HG02642 (cell line): ENCODE measurements around the gene EXOC3L1.

ENCODE experiments used
- ATAC-seq: cut with Tn5 transposase; IDR thresholded peaks from one replicate; pipeline ENCODE4 v1.9.1; 2021; ENCODE audit warnings: mild to moderate bottlenecking; ENCODE audit not compliant: unreplicated experiment, poor library complexity

Gene EXOC3L1, protein sequence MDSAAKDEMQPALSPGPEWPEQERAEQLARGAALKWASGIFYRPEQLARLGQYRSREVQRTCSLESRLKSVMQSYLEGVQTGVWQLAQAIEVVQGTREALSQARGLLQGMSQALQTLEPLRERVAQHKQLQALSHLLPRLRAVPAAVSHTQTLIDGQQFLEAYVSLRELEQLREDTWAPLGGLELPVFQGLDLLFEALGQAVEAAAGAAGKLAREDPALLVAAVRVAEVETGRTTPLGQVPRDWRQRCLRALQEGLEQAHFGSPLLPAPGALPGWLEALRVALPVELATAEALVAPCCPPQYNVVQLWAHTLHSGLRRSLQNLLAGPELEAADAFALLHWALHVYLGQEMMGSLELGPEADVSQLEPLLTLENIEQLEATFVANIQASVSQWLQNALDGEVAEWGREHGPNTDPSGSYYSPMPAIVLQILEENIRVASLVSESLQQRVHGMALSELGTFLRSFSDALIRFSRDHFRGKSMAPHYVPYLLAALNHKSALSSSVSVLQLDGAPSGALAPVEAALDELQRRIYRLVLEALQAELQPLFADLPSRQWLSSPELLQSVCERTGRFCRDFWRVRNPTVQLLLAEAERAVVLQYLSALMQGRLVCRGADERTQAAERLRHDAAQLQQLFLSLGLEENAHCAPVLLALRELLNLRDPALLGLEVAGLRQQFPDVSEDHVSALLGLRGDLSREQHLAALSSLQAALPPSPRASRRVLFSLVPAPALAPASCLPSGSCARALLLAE

DNA sequence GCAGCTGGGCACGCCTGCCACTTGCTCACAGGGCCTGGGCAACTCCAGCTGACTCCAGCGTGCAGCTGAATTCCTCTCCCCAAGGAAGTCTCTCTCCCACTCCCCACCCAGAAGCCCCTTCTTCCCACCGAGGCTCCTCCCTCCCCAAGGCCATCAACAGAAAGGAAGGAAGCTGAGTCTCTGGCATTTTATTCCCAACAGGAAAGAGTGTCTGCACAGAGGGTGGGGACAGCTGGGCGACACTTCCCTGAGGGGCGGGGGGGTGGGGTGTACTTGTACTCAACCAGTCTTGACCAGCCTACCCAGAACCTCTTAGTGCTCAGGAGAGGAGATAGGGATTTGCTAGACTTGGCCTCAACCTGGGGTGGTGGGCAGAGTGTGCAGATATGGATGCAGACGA, at the start of gene EXOC3L1:
Gene EXOC3L1 (minus strand): TSS at position 96 of the 400 bp plus-strand sequence. CDS start 460 bp downstream, outside the sequence.
- no peak for ATAC-seq

DNA sequence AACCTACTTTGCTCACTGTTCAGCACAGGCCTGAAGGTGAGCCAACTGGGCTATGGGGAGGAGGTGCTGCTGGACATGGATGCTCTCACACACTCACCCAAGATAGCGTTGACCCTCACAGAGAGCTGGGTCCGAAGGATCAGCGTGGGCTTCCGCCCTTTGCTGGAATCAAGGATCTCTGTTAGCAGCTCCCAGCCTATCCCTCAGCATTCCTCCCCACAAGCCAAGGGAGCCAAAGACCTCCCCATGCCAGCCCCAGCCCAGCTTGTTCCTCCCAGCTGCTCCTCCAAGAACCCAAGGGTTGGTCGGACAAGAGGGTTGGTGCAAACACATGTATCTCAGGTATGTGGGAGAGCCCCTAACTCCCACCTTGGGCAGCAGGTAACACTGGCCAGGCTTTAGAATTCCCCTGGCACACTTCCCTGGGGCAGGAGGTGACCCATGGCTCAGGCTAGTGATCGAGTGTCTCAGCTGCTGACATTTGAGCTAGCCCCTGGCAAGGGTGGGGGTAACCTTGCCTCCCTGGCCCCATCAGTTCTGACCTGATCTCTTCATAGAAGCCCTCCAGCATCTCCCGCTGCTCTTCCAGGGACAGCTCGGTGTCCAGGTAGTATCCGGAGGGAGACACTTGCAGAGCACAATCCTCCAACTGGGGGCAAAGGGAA, 49.0 kb upstream of the EXOC3L1 start:
- ATAC-seq: no peak

DNA sequence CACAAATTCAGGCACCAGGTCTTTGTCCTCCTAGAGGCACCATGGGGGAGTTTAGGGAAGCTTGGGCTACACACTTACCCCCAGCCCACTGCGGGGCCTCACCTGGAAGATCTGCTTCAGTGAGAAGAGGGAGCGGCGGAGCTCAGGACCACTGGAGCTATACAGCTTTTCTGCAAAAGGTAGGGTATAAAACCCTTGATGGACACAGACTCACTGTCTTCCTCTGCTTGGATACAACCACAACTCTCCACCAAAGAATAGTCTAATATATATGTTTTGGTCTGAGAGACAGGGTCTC, 48.3 kb upstream of the EXOC3L1 start:
- no peak for ATAC-seq

DNA sequence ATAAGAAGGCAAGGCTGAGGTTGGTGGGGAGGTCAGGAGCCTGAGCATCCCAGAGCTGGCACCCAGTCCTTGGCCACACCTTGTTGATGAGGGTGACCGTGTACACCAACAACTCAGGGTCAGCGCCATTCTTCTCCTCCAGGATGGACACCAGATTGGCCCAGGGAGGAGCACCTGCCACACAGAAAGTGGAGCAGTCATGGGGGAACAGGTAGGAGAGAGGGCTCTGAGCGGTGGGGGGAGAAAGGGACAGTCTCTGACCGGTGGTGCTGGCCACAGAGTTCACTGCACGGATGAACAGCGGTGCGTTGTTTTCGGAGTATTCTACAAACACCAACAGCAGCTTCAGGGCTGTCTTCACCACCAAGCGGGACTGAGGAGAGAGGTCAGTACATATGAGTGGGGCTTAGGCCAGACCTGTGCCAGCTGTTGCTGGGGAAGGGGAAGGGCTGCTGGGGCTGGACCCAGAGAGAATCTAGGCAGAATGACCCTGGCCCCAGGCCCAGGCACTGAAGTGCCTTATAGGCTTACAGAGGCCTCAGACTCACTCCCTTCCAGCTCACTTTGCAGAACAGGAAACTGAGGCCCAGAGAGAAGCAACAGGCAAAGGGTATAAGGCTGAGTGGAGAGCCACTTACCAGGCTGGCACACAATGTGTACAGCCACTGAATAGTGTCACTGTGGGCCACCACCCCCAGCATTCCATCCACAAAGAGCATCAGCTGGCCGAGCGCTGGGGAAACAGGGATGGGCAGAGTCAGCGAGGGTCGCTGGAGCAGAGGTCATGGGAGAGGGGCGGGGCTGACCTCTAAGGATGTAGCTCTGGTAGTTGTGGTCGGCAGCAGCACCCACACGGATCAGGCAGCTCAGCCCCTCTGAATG, 47.7 kb upstream of the EXOC3L1 start:
- no peak for ATAC-seq

DNA sequence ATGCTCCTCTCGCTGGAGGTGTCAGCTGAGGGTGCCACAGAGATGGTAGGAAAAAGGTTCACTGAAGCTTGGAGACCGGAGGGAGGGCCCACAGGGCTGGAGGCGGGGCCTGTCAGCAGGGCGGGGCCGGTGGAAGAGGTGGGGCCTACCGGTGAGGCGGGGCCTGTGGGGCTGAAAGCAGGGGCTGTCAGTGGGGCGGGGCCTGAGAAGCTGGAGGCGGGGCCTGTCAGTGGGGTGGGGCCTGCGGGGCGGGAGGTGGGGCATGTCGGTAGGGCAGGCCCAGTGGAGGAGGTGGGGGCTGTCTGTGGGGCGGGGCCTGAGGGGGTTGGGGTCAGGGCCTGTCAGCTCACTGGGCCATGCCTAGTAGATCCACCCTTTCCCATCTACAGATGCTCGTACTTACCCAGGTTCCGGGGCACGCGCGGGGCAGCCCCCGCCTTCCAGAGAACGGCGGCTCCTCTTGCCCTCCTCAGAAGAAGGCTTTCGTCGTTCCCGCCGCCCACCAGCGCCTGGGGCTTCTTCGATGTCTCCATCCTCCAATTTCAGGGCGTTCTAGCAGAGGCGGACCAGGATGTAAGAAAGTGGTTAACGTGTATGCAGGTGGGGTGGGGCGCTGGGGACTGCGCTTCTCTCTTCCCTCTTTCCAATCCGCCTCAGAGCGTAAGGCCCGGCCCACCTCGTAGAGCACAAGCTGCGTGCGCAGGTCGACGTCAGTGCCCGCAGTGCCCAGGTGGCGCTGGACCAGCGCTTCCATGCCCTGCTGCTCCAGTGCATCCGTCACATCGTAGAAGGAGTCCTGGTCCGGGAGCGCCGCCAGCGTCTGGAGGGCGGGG, 46.8 kb upstream of the EXOC3L1 start:
- no peak for ATAC-seq

DNA sequence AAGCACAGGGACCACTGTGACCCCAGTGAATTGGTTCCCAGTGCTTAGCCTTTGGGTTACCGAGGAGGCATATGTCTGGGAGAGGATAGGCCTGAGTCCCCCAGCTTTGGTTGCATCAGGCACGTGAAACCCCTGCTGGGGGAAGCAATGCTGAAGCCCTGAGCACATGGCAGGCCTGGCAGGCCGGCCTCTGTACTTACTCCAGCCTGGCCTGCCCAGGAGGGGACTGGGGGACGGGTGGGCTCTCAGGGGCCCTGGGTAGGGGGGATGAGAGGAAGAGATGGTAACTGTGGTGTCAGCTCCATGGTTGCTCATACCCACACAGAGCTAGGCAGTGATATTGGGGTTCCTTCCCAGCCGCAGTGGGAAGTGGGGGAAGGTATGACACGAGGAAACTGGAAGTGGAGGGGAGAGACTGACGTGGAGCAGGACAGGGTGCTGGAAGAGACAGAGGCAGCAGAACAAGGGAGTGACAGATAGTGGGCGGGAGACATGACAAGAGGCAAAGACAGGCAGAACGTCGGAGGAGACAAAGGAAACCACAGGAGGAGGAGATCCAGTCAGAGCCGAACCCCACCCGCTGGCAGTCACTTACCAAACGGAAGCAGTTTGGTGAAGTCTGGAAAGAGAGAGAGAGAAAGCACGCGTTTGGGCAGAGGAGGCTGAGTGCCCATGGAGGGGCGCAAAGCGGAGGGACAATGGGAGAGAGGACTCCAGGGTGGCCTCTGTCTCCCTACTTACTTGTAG, 46.1 kb upstream of the EXOC3L1 start:
- ATAC-seq: no peak

DNA sequence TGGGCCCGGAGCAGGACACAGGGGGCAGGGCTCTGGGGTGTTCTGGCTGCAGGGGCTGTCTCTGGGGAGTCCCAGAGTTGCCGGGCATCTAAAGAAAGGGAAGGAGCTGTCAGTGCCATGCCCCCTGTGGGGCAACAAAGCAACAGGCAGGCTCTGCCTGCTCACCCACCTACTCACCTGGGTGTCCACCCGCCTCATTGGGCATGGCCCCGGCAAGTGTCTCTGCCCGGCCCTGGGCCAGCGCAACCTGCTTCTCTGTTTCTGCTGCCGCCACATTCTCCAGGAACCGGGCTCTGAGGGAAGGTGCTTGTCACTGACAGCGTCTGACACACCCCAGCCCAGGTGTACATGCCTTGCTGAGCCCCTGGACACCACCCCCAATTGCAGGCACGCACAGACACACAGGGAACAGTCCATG, 44.3 kb upstream of the EXOC3L1 start:
- no peak for ATAC-seq

DNA sequence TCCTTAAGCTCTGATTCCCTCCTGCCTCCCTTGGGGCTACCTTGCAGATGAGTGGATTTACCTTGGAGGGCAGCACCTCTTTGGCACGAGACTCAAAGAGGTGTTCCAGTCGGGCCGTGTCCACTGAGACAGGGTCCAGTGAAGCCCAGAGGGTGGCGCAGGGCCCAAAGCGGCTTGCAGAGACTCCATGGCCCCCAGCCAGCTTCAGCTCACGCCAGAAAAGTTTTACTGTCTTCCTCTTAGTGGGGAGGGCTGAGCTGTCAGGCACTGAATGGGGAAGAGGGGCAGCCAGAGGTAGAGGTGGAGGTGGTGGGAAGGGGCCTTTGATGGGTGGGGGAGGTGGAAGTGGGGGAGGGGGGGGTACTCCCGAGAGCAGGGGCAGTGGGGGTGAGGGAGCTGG, 43.7 kb upstream of the EXOC3L1 start:
- ATAC-seq: no peak

DNA sequence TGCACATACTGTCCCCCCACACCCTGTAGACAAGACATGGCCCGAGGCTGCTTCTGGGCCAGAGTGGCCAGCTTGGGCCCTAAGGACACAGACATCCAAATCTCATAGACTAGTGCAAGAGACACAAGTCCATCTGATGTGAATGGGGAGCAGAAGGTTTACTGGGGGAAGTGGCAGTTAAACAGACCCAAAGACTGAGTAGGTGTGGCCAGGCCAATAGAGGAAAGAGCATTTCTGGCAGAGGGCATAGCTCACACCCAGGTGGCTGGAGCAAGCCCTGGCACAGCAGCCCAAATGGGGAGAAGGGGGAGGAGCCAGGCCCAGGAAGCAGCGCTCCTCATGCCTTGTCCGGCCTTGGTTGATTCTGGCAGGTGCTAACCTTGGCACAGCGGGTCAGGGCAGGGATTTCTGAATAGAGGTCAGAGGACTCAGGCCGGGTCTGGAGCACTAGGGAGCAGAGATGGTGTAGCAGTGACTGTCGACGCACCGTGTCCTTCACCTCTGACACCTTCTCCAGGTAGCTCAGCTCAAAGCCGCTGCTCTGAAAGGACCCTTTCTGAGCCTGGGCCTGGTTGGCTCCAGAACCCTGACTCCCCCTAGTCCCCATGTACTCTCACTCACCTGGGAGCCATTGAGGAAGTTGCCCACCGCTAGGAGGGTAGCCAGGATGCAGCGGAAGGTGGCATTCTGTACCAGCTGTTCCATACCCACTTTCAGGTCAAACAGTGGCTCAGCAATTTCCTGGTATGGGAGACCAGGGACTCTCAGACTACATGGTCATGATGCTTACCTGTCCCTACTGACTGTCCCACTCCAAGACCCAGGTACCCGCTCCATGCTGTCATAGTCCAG, 41.1 kb upstream of the EXOC3L1 start:
- no peak for ATAC-seq

DNA sequence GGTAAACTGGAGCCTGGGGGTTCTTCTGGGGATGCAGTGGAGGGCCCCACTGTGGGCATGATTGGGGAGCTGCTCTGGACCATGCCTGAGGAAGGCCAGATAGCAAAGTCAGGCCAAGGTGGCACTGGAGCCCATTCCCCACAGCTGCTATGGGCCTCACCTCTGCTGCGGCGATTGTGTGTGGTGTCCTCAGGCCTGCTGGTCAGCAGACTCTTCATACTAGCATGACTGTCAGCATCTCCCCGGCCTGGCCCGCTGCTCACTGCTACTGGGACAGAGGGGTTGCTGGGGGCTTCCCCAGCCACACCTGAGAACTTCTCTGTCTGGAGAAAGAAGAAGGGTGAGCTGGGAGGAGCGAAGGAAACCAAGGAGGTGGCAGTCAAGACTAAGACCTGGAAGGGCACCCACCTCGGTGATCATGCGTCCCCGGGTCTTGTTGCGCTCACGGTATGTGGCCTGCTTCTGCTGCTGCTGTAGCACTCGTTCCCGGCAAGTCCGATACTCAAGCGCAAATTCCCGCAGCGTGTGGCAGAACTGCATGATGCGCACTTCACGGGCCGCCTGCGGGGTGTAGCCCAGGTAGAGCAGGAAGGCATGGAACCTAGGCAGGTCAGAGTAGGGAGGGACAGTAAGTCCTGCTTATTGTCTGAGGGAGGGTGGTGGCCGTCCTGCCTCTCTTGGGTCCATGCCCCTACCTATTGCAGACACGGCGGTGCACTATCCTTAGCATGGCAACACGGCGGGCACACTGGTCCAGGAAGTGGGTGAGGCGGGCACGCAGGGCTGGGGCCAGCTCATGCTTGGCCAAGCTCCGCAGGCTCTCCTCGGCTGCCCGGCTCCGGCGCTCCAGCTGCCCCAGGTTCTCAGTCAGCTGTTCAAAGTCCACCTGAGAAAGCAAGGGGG, 40.2 kb upstream of the EXOC3L1 start:
- ATAC-seq: no peak

DNA sequence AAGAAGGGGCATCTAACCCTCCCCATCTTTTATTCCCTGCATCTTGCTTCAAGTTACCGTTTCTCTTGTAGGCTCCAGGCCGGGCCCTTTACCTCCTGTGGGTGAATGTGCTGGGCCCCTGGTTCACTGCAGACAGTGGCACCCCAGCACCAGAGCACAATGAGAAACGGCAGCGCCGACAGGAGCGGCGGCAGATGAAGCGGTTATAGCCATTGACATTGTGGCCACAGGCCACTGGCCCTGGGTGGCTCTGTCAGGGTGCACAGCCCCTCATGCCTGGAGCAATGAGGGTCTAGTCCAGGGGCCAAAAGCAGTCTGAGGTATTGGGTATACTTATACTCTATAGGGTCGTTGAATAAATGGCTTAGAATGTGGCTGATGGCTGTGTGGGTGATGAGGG, 39.0 kb upstream of the EXOC3L1 start:
- ATAC-seq: no peak

DNA sequence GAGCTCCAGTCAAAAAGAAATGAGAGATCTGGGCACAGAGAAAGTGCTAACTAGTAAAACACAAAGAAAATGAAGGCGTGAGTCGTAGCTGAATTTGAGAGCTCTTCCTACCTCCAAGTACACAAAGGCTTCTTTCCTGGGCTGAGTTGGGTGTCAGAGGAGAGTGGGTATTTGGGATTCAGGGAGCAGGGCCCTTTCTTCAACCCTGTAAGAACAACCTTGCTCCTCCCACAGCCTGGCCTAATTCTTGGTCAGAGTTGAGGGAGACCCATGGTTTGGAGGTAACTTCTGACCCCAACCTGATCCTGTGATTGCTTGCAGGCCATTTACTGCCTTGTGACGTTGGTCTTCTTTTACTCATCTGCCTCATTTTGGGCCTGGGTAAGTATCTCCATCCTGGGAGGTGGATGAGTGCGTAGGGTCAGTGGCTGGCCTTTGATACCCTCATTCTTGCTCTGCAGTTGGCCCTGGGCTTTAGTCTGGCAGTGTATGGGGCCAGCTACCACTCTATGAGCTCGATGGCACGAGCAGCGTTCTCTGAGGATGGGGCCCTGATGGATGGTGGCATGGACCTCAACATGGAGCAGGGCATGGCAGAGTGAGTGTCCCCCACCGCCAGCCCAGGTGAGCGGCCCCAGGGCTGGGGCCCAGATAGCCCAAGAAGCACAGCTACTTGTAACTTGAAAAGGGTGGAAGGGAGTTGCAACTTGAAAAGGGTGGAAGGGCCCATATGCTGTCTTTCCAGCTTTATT, 38.3 kb upstream of the EXOC3L1 start:
- ATAC-seq: no peak

DNA sequence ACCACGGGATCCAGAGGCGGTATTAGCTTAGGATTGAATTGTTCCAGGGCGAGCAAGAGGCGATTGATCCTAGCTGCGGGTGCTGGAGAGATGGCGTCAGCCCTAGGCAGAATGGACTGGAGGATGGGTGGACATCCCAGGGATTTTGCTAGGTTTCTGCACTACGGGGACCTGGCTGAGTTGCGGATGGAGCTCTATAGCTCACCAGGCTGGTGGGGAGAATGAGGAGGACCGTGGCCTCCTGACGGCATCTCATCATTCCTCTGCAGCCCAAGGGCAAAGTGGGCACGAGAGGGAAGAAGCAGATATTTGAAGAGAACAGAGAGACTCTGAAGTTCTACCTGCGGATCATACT, 37.6 kb upstream of the EXOC3L1 start:
- no peak for ATAC-seq

DNA sequence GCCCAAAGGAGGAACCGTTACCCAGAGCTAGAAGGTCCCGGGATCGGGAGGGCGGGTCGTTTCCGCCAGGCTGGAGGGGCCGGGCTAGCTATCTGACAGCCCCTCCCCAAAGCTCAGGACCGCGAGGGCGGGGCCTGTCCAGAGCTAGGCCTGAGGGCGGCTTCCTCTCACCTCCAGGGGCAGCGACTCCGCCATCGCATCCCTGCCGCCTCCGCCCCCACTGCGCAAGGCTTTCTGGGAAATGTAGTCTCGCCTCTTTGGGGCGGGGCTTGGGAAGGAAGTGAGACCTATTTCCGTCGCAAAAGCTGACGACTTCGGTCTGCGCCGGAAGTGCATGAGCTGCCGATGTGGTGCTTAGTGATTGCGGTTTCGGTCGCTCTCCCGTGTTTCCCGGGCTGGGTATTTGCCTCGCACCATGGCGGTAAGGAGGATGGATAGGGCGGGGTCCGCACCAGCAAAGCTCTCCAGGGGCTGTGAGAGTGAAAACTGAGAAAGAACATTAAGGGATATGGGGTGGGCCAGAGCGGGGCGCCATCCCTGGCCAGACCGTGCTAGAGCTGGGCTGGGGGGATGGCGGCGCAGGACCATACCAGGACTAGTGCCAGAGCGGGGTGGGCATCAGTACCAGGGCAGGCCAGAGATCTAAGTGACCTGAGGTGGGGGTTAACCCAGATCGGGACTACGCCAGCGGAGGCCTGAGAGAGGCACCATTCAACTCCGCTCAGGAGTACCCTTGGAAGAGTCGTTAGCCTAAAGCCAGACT, 37.0 kb upstream of the EXOC3L1 start, which contains the start of gene TMEM208:
Gene TMEM208 (plus strand): TSS at position 327 of the 763 bp plus-strand sequence. CDS start 89 bp downstream, at position 416.
- ATAC-seq: peak; percentile 94

DNA sequence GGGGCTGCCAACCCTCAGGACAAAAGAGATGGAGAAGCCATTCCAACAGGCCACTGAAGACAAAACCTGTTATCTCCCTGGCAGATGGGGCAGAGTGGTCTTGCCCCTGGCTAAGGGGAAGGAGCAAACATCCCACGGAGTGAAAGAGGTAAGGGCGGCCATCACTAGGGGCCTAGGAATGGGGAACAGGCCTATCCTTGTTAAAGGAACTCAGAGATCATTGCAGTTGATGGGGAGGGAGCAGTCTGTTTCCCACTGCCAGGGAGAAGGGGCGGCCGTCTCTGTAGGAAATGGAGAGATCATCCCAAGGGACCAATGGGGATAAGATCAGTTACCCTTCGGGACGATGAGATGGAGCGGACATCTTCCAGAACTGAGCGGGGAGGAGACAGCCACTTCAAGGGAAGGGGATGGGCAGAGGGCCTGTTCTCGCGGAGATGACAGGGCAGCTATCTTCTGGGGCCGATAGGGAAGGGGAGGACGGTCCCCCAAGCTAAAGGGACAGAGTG, 36.4 kb upstream of the EXOC3L1 start:
- ATAC-seq: no peak
